MCF 10A (cell line): ENCODE measurements around the gene STRN4. TPM values are rescaled to one million over a fixed set of nuclear protein-coding genes. Genes with fewer than 3 reads are reported as not detected.

ENCODE experiments used
- BruUV-seq: library from RNA; stranded (reverse); fragments of 400-500 nt; replicated peaks from 2 replicates; lab custom pipeline; 2021; lab: Mats Ljungman, UMichigan
- CTCF ChIA-PET: fragments of 300-600 bp; sonication (Branson Sonifier 250); formaldehyde crosslinking; extraction: SDS; loops from one replicate; lab custom pipeline; 2021; ENCODE audit warnings: antibody characterized with exemption, inconsistent platforms; lab: Yijun Ruan, JAX
- POLR2A ChIA-PET: fragments of 300-600, 350-650 bp; sonication (Branson Sonifier 250); formaldehyde crosslinking; extraction: SDS; loops from one replicate; lab custom pipeline; 2020; ENCODE audit warnings: antibody characterized with exemption, inconsistent platforms; lab: Yijun Ruan, JAX
- DNase-seq: peaks from one replicate; pipeline ENCODE4 v3.0.0-alpha.2; 2018; ENCODE audit not compliant: unreplicated experiment
- H3K27ac Mint-ChIP-seq: one replicate; pipeline ENCODE4 v1.8.0; 2022; ENCODE audit warnings: mild to moderate bottlenecking, low read depth, mixed read lengths; ENCODE audit not compliant: unreplicated experiment
- H3K27me3 Mint-ChIP-seq: one replicate; pipeline ENCODE4 v1.8.0; 2022; ENCODE audit warnings: mixed read lengths; ENCODE audit not compliant: insufficient read depth, unreplicated experiment
- H3K36me3 Mint-ChIP-seq: one replicate; pipeline ENCODE4 v1.8.0; 2022; ENCODE audit warnings: mild to moderate bottlenecking, moderate library complexity, mixed read lengths; ENCODE audit not compliant: insufficient read depth, unreplicated experiment
- H3K4me1 Mint-ChIP-seq: one replicate; pipeline ENCODE4 v1.8.0; 2022; ENCODE audit warnings: mixed read lengths; ENCODE audit not compliant: insufficient read depth, unreplicated experiment
- H3K4me3 Mint-ChIP-seq: one replicate; pipeline ENCODE4 v1.8.0; 2022; ENCODE audit warnings: mild to moderate bottlenecking, moderate library complexity, mixed read lengths; ENCODE audit not compliant: unreplicated experiment
- H3K9me3 Mint-ChIP-seq: one replicate; pipeline ENCODE4 v1.8.0; 2022; ENCODE audit warnings: mixed read lengths; ENCODE audit not compliant: unreplicated experiment
- CTCF ChIP-seq: fragments of 200-600 bp; IDR thresholded peaks from one replicate; pipeline ENCODE4 v1.8.0; 2022; ENCODE audit warnings: antibody characterized with exemption, mild to moderate bottlenecking; ENCODE audit not compliant: unreplicated experiment
- intact Hi-C: fragments of 100-400 bp; cut with micrococcal nuclease; formaldehyde crosslinking; loops from 2 replicates; pipeline ENCODE4 v1.14.1; 2022
- total RNA-seq: library from RNA; stranded (reverse); gene quantifications from 2 replicates; pipeline ENCODE4 v1.2.3, GENCODE V29; 2022

STRN4 gene
- total RNA-seq, 1 experiment from 2014 or later = 92.3 TPM

DNA sequence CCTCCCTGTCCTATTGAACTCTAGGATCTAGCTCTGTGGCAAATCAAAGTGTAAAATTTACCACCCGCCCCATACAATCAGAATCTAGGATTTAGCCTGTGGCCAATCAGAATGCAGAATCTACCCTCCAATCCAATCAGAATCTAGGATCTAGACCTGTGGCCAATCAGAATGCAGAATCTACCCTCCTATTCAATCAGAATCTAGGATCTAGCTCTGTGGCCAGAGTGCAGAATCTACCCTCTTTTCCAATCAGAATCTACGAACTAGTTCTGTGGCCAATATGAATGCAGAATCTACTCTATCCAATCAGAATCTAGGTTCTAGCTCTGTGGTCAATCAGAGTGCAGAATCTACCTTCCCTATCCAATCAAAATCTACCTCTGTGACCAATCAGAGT, 55.1 kb downstream of the STRN4 start:
- H3K4me1 Mint-ChIP-seq = no peaks in the 10 kb centered on the region
- CTCF ChIA-PET = interaction anchor here (1.3 to 3.4 kb wide), 2 partner anchors 13 to 74 kb away, joined by 6 to 17 read pairs; no protein-coding TSS in a partner anchor
- no peaks in the 10 kb centered on the region for H3K9me3 Mint-ChIP-seq
- intact Hi-C loops = no loop called here
- H3K27ac Mint-ChIP-seq = no peak overlapping the region
- POLR2A ChIA-PET = interaction anchor here (1.2 kb wide), 1 partner anchor 13 kb away, joined by 3 read pairs; no protein-coding TSS in a partner anchor
- DNase-seq = no peak
- no TSS peak for BruUV-seq
- peaks cover 97% of the 10 kb centered on the region for H3K36me3 Mint-ChIP-seq
- no peak for TF ChIP-seq CTCF
- H3K27me3 Mint-ChIP-seq = no peaks in the 10 kb centered on the region
- no peak overlapping the region for H3K4me3 Mint-ChIP-seq

- CTCF ChIA-PET = interaction anchor here (0.6 to 3.4 kb wide), 2 partner anchors 15 to 24 kb away, joined by 6 to 17 read pairs; no protein-coding TSS in a partner anchor
- Mint-ChIP-seq H3K27ac (no peak overlapping the region), H3K4me3 (no peak overlapping the region), H3K4me1 (no peaks in the 10 kb centered on the region), H3K27me3 (no peaks in the 10 kb centered on the region), H3K36me3 (peaks cover 99% of the 10 kb centered on the region), H3K9me3 (no peaks in the 10 kb centered on the region)
- no peak for TF ChIP-seq CTCF
- POLR2A ChIA-PET = no interaction called here
- DNase-seq = no peak
- intact Hi-C loops = no loop called here
- BruUV-seq = no TSS peak
Observed at GRCh38 chr19:46689358-46689757, 56.9 kb downstream of the STRN4 start.

- Mint-ChIP-seq H3K4me3 (no peak overlapping the region), H3K27ac (no peak overlapping the region), H3K9me3 (no peaks in the 10 kb centered on the region), H3K4me1 (no peaks in the 10 kb centered on the region), H3K36me3 (peaks cover 98% of the 10 kb centered on the region), H3K27me3 (no peaks in the 10 kb centered on the region)
- ChIA-PET POLR2A (interaction anchor here (0.7 kb wide), 1 partner anchor 21 kb away, joined by 3 read pairs; no protein-coding TSS in a partner anchor), CTCF (interaction anchor here (0.6 to 1.4 kb wide), 6 partner anchors 9 to 1101 kb away, joined by 3 to 5 read pairs (median 4); no protein-coding TSS in a partner anchor)
- TF ChIP-seq CTCF = no peak
- no peak for DNase-seq
- intact Hi-C loops = no loop called here
- no TSS peak for BruUV-seq
Observed at GRCh38 chr19:46687438-46688145, 58.7 kb downstream of the STRN4 start.

GRCh38 chr19:46685189-46685588, 61.1 kb downstream of the STRN4 start:
- peaks cover 98% of the 10 kb centered on the region for H3K36me3 Mint-ChIP-seq
- CTCF ChIA-PET = interaction anchor here (0.6 to 2.0 kb wide), 2 partner anchors 19 to 21 kb away, joined by 3 to 10 read pairs; no protein-coding TSS in a partner anchor
- H3K27ac Mint-ChIP-seq = no peak overlapping the region
- intact Hi-C loops = no loop called here
- no peak for DNase-seq
- H3K4me1 Mint-ChIP-seq = no peaks in the 10 kb centered on the region
- no peak for TF ChIP-seq CTCF
- no peaks in the 10 kb centered on the region for H3K27me3 Mint-ChIP-seq
- BruUV-seq = no TSS peak
- no peak overlapping the region for H3K4me3 Mint-ChIP-seq
- POLR2A ChIA-PET = interaction anchor here (0.7 kb wide), 1 partner anchor 85 kb away, joined by 5 read pairs; no protein-coding TSS in a partner anchor
- H3K9me3 Mint-ChIP-seq = no peaks in the 10 kb centered on the region
